HG02588 (cell line): ENCODE results near the gene KCNE1.
"Not testable (repeated sequence)": the region's sequence is repeated elsewhere in the genome, so short reads cannot be mapped to it uniquely, and the experiment has no call there.

Experiments
- ATAC-seq: cut with Tn5 transposase; IDR thresholded peaks from one replicate; pipeline ENCODE4 v1.9.1; 2021; ENCODE audit warnings: mild to moderate bottlenecking, moderate library complexity; ENCODE audit not compliant: unreplicated experiment

Gene KCNE1

DNA sequence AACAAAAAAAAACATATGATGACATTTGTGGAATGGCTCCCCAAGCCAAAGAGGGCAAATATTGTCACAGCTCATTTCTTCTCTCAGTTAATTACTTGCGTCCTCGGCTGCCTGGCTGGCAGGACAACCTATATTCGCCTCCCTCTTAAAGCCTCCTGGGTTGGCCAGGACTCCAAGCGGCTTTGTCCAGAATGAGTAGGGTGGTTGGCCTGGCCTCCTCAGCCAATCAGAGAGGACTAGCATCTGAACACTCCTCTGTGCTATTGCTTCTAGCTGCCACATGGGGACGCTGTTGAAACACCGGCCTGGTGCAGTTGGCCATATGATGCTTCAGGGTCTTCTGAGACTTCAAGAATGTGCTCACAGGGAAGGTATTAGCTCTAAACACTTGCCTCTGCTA, 83.6 kb downstream of the KCNE1 start:
- not testable (repeated sequence) for ATAC-seq

DNA sequence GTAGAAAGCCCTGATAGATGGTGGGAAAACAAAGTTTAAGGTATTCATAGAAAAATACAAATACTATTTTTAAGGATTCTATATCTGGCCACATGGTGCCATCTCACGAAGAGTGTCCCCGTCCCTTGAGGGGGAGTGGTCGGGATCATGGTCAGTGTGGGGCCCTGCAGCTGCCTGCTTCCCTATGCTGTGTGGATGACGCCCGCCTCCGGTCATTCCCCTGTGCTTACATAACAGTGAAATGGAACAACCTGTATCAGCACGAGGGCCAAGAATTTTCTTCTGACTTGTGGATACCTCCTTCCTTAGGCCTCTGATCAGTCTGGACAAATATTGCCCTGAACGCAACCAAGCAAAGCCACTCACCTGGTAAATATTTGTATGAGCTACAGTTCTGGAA, 84.7 kb downstream of the KCNE1 start:
- not testable (repeated sequence) for ATAC-seq

DNA sequence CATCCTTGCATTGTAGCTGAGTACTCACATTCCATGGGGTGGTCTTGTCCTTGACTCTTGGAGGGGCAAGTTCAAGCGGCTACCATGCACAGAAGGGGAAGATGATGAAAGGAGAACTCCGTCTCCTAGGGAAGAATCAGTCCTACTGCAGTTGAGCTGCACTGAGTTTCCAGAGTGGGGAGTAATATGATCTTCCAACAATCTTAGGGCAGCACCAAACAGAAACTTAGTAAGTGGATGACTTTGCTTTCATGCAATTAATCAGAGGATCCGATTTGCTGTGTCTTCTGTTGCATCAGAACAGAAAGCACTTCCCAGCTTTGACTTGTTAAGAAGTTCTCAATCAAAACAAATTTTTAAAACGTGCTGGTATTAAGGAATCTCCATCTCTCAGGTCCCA, 88.2 kb downstream of the KCNE1 start, which contains the start of gene SMIM34:
Gene SMIM34 (minus strand): TSS at position 147 of the 400 bp plus-strand sequence. CDS start 112 bp downstream, at position 35.
- ATAC-seq = not testable (repeated sequence)

DNA sequence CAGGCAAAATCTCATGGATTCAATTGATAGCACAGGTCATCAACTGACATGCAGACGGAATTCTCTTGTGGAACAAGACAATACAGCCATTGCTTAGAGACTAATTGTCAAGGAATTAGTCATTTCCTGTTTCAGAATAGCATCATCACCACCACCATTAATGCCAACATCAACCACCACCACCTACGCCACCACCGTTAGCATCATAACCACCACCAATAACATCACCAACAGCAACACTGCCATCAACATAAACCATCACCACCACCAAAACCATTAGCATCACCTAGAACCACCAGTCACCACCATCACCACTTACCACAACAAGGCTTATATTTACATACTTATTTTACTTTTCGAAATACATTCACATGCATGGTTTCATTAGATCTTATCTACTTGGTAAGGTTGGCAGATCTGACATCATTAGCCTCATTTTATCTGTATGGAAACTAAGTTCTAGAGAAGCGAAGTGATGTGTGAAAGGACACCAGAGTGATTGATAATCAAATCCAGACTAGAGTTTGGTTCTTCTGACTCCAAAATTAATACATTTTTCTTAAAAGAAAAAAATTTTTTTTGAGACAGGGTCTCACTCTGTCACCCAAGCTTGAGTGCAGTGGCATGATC, 94.4 kb downstream of the KCNE1 start:
- not testable (repeated sequence) for ATAC-seq

DNA sequence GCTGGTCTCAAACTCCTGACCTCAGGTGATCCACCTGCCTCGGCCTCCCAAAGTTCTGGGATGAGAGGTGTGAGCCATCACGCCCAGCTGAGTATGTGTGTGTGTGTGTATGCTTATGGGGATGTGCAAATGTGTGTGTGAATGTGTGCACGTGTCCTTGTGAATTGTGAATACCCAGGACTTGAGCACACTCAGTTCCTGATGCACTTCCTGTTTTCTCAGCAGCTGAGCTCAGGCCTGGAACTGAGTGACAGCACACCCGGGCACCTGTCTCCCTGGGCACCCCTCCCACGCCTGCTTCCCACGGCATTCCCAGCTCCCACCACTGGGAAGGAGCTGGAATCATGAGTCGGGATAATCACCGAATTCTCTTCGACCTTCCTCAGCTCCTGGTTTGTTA, 104.7 kb downstream of the KCNE1 start:
- ATAC-seq = not testable (repeated sequence)

DNA sequence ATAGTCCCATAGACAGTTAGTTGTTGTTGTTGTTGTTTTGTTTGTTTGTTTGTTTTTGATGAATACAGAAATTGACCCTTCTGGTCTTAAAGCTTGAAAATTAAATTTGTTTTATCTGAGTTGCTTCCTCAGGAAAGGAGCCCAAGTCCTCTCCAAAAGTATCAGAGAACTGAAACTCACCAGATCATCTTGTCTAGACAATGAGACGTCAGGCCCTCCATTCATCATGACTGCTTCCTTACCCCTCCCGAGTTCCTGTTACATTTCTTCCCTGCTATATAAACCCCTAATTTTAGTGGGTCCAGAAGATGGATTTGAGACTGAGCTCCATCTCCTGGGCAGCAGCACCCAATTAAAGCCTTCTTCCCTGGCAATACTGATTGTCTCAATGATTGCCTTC, 105.3 kb downstream of the KCNE1 start:
- ATAC-seq = not testable (repeated sequence)

DNA sequence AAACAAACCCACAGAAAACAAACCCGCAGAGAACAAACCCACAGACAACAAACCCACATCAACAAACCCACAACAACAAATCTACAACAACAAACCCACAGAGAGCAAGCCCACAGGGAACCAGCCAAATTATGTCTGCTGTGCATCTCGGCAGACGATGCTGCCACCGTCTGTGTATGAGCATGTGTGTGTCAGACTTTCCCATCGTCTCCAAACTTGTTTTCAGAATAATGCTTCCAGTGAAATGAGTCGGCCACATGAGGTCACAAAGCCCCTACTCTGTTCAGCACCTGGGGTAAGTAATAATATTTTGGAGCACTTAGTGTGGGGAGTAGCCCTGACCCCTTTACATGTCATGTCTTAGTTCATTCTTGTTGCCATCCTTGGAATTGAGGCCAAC, 105.9 kb downstream of the KCNE1 start:
- ATAC-seq = not testable (repeated sequence)

DNA sequence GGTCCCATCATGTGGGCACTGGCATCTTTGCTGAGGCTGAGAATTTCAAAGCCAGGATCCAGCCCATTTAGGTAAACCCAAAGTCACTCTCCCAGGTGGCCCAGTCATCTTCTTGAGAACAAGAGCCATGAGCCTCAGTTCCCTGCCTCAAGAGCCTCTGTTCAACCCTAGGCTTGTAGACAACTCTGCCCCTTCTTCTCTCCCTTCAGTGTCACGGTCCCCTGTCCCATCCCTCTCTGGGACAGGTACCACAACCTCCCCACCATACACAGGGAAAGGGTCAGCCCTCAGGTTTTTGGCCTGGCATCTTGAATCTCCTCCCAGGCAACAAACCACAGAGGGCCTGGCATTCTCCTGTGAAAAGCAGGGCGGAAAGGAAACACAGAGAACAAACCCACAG, 106.3 kb downstream of the KCNE1 start:
- not testable (repeated sequence) for ATAC-seq

DNA sequence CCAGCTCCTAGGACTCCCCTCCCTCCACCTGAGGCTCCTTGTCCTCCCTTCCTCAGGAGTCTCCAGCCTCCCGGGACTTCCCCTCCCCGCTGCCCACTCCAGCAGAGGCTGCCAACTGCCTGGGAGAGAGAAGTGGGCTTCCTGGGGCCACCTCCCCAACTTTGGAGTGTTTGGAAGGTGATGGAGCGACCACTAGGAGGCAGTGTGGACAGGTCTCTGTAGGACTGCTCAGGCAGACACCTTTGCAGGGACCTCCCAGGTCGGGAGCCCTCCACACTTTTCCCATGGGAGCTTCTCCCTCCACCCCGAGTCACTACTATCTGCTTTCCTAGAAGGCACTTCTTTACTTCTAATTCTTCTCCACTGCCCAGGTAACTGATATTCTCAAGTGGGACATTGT, 107.3 kb downstream of the KCNE1 start:
- ATAC-seq = not testable (repeated sequence)

DNA sequence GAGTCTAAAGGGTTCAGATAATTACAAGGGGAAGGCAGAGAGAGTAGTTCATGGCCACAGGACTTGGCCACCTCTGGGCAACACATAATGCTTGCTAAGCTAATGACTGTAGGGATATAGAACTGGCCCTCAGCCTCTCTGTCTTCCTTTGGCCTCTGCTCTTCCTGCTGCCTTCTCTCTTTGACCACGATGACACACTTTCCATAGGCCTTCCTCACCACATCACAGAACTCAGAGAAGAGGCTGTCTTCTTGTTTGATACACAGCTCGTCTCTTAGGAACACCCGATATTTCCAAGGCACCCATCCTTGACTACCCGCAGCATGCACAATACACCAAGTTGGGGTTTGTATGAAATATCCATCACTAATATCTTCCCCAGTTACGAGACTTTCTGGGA, 111.5 kb downstream of the KCNE1 start:
- ATAC-seq = not testable (repeated sequence)
